ENCODE results near the gene PCDH15.

DNA sequence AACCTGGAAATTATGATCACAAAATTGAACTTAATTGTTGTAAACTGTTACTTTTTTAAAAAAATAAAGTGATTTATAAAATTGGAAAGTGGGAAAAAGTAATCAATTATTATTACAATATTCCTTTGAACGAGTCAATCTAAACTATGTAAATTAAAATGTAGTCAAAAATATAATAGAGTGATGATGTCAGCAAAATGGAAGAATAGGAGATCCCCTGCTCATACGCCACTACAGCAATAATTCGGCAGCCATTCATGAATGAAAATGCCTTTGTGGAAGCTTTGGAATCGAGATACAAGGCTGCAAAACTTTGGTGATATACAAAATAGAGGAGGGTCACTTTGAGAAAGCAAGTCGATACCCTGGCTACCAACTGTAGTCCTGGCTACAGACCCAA is 36.4 kb upstream of the PCDH15 start:
- TF ChIP-seq, protein P1, sequence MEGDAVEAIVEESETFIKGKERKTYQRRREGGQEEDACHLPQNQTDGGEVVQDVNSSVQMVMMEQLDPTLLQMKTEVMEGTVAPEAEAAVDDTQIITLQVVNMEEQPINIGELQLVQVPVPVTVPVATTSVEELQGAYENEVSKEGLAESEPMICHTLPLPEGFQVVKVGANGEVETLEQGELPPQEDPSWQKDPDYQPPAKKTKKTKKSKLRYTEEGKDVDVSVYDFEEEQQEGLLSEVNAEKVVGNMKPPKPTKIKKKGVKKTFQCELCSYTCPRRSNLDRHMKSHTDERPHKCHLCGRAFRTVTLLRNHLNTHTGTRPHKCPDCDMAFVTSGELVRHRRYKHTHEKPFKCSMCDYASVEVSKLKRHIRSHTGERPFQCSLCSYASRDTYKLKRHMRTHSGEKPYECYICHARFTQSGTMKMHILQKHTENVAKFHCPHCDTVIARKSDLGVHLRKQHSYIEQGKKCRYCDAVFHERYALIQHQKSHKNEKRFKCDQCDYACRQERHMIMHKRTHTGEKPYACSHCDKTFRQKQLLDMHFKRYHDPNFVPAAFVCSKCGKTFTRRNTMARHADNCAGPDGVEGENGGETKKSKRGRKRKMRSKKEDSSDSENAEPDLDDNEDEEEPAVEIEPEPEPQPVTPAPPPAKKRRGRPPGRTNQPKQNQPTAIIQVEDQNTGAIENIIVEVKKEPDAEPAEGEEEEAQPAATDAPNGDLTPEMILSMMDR (IDR thresholded peaks at IDR 0.05) = no peak
- no peak for TF ChIP-seq POLR2A (IDR thresholded peaks at IDR 0.05)

All from testis (tissue), 2 donors.